ENCODE results near the gene PRKCH.
"Not testable (repeated sequence)": the region's sequence is repeated elsewhere in the genome, so short reads cannot be mapped to it uniquely, and the experiment has no call there.

The PRKCH gene

GRCh38 chr14:61296719-61297502, 24.5 kb upstream of the PRKCH start:
- H3K4me1 Mint-ChIP-seq = peaks cover 56% of the 10 kb centered on the region
- H3K27me3 Mint-ChIP-seq = no peaks in the 10 kb centered on the region
- H3K4me3 Mint-ChIP-seq = peak overlapping the region; percentile 34
- no peaks in the 10 kb centered on the region for H3K9me3 Mint-ChIP-seq
- peaks cover 6% of the 10 kb centered on the region for H3K36me3 Mint-ChIP-seq
- peak overlapping the region; percentile 75 for H3K27ac Mint-ChIP-seq

- Mint-ChIP-seq H3K27ac (peak overlapping the region; percentile 75), H3K4me3 (no peak overlapping the region), H3K4me1 (peaks cover 56% of the 10 kb centered on the region), H3K9me3 (no peaks in the 10 kb centered on the region), H3K36me3 (peaks cover 6% of the 10 kb centered on the region), H3K27me3 (no peaks in the 10 kb centered on the region)
Measured at GRCh38 chr14:61297581-61297980, 23.8 kb upstream of the PRKCH start.

GRCh38 chr14:61298824-61299223, 22.6 kb upstream of the PRKCH start:
- Mint-ChIP-seq H3K36me3 (peaks cover 7% of the 10 kb centered on the region), H3K4me1 (peaks cover 56% of the 10 kb centered on the region), H3K27ac (peak overlapping the region; percentile 38), H3K9me3 (no peaks in the 10 kb centered on the region), H3K4me3 (no peak overlapping the region), H3K27me3 (no peaks in the 10 kb centered on the region)

GRCh38 chr14:61300209-61300608, 21.2 kb upstream of the PRKCH start:
- H3K4me3 Mint-ChIP-seq = no peak overlapping the region
- peaks cover 7% of the 10 kb centered on the region for H3K36me3 Mint-ChIP-seq
- peaks cover 56% of the 10 kb centered on the region for H3K4me1 Mint-ChIP-seq
- H3K27me3 Mint-ChIP-seq = no peaks in the 10 kb centered on the region
- H3K27ac Mint-ChIP-seq = peak overlapping the region; percentile 36
- no peaks in the 10 kb centered on the region for H3K9me3 Mint-ChIP-seq

DNA sequence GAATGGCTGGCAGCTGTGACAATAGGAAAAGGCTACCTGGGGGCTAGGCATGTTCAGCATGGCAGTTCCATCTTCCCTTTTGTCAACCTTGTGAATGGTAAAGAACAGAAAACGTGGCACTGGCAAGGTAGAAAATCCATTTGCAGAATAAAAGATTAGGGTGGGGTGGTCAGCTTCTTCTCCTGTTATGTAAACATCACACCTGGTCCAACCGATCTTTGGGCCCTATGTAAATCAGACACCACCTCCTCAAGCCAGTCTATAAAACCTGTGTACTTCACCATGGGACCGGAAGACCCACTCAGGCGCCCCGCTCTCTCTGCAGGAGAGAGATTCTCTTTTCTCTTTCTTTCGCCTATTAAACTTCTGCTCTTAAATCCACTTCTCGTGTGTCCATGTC, 20.6 kb upstream of the PRKCH start:
- H3K27me3 Mint-ChIP-seq = no peaks in the 10 kb centered on the region
- peaks cover 11% of the 10 kb centered on the region for H3K36me3 Mint-ChIP-seq
- peak overlapping the region; percentile 87 for H3K27ac Mint-ChIP-seq
- peaks cover 4% of the 10 kb centered on the region for H3K9me3 Mint-ChIP-seq
- H3K4me3 Mint-ChIP-seq = no peak overlapping the region
- H3K4me1 Mint-ChIP-seq = peaks cover 55% of the 10 kb centered on the region

DNA sequence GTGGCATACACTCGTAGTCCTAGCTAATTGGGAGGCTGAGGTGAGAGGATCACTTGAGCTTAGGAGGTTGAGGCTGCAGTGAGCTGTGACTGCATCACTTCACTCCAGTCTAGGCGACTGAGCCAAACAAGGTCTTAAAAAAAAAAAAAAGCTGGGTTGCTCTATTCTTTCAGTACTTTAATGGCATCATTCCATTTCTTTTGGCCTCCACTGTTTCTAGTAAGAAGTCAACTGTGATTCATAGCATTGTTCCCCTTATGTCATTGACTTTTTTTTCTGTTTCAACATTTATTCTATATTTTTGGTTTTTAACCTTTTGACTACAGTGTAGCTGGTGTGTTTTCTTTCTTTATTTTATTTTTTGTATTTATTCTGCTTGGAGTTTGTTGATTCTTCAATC, 16.7 kb upstream of the PRKCH start:
- H3K27me3 Mint-ChIP-seq = no peaks in the 10 kb centered on the region
- peaks cover 22% of the 10 kb centered on the region for H3K36me3 Mint-ChIP-seq
- peaks cover 9% of the 10 kb centered on the region for H3K9me3 Mint-ChIP-seq
- peaks cover 31% of the 10 kb centered on the region for H3K4me1 Mint-ChIP-seq
- H3K27ac Mint-ChIP-seq = no peak overlapping the region
- H3K4me3 Mint-ChIP-seq = no peak overlapping the region

GRCh38 chr14:61308198-61308597, 13.2 kb upstream of the PRKCH start:
- H3K4me1 Mint-ChIP-seq = peaks cover 23% of the 10 kb centered on the region
- H3K9me3 Mint-ChIP-seq = peaks cover 14% of the 10 kb centered on the region
- no peaks in the 10 kb centered on the region for H3K27me3 Mint-ChIP-seq
- no peak overlapping the region for H3K4me3 Mint-ChIP-seq
- peaks cover 32% of the 10 kb centered on the region for H3K36me3 Mint-ChIP-seq
- H3K27ac Mint-ChIP-seq = no peak overlapping the region

DNA sequence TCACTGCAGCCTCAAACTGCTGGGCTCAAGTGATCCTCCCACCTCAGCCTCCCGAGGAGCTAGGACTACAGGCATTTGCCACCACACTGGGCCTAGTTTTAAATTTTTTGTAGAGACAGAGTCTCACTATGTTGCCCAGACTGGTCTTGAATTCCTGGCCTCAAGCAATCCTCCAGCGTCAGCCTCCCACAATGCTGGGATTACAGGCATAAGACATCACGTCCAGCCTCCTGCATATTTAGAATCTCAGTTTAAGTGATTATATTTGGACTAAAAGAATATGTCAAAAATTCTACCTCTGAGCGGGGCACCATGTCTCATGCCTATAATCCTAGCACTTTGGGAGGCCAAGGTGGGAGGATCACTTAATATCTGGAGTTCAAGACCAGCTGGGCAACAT, 12.7 kb upstream of the PRKCH start:
- H3K9me3 Mint-ChIP-seq = peaks cover 14% of the 10 kb centered on the region
- H3K27ac Mint-ChIP-seq, H3K4me3 Mint-ChIP-seq, H3K27me3 Mint-ChIP-seq: not testable (repeated sequence)
- peaks cover 31% of the 10 kb centered on the region for H3K36me3 Mint-ChIP-seq
- H3K4me1 Mint-ChIP-seq = peaks cover 23% of the 10 kb centered on the region

DNA sequence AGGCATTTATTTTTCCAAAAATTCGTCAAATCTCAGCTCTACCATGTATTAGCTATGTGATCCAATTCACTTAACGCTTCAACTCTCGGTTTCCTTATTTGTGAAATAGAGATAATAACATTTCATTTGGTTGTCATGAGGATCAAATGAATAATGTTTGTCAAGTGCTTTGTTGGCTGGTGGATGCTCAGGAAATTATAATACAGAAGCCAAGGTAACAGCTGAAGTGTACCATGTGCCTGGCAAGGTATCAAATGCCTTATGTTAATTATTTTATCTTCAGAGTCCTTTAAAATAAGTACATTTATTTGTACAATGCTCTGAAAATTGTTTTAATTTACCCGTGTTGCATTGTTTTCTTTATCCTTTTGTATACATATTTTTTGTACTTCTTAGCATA, 6.1 kb upstream of the PRKCH start:
- peaks cover 6% of the 10 kb centered on the region for H3K4me1 Mint-ChIP-seq

GRCh38 chr14:61319086-61319485, 2.3 kb upstream of the PRKCH start:
- Mint-ChIP-seq H3K27ac (no peak overlapping the region), H3K36me3 (peaks cover 12% of the 10 kb centered on the region), H3K4me3 (no peak overlapping the region), H3K4me1 (peaks cover 1% of the 10 kb centered on the region), H3K27me3 (no peaks in the 10 kb centered on the region), H3K9me3 (peaks cover 8% of the 10 kb centered on the region)

More for the DNA sequence above, 6.1 kb upstream of the PRKCH start:
- Mint-ChIP-seq H3K27ac (no peak overlapping the region), H3K27me3 (no peaks in the 10 kb centered on the region), H3K36me3 (peaks cover 17% of the 10 kb centered on the region), H3K9me3 (peaks cover 13% of the 10 kb centered on the region), H3K4me3 (no peak overlapping the region)

GRCh38 chr14:61319706-61320105, 1.7 kb upstream of the PRKCH start:
- Mint-ChIP-seq H3K27me3 (no peaks in the 10 kb centered on the region), H3K4me1 (peaks cover 5% of the 10 kb centered on the region), H3K27ac (no peak overlapping the region), H3K9me3 (peaks cover 2% of the 10 kb centered on the region), H3K36me3 (peaks cover 11% of the 10 kb centered on the region), H3K4me3 (no peak overlapping the region)

DNA sequence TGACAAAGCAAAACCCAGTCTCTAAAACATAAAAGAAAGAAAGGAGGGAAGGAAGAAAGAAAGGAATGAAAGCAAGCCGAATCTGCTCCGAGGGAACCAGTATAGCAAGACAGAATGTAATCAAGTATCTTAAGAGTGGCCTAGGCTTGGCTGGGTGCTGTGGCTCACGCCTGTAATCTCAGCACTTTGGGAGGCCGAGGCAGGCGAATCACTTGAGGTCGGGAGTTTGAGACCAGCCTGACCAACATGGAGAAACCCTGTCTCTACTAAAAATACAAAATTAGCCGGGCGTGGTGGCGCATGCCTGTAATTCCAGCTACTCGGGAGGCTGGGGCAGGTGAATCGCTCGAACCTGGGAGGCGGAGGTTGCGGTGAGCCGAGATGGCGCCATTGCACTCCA, 1.2 kb upstream of the PRKCH start:
- H3K36me3 Mint-ChIP-seq = peaks cover 11% of the 10 kb centered on the region
- not testable (repeated sequence) for H3K27me3 Mint-ChIP-seq, H3K27ac Mint-ChIP-seq, H3K4me3 Mint-ChIP-seq, H3K9me3 Mint-ChIP-seq, H3K4me1 Mint-ChIP-seq

DNA sequence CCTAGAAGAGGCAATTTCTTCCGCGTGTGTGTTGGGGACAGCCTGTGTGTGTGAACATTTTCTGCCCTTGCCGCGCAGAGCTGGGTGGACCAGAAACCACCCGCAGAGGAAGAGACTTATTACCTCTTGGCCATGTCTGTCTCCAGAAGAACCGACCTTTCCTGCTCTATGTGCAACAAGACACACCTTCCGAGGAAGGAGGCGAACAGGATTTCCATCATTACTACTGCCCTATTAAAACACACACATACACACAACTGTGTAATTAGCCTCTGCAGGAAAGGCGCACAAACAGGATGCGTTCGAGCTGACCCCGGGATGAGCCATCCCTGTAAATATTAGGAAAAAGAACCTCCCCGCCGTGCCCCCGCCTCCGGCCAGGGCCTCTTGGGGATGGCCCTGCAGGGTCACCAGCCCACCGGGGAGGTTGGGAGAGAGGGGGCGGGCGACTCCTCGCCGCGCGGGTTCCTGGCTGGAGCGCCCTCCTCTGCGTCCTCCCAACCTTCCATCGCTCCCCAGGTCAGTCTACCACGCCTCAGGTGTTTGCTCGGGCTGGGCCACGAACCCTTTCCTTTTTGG, 484 bp upstream of the PRKCH start:
- Mint-ChIP-seq H3K27me3 (no peaks in the 10 kb centered on the region), H3K4me3 (peak overlapping the region; percentile 53)

GRCh38 chr14:61322011-61322798, 826 bp downstream of the PRKCH start:
- H3K27ac Mint-ChIP-seq = peak overlapping the region; percentile 95
- no peaks in the 10 kb centered on the region for H3K9me3 Mint-ChIP-seq
- peaks cover 30% of the 10 kb centered on the region for H3K4me1 Mint-ChIP-seq
- peaks cover 22% of the 10 kb centered on the region for H3K36me3 Mint-ChIP-seq
- H3K27me3 Mint-ChIP-seq = no peaks in the 10 kb centered on the region
- peak overlapping the region; percentile 95 for H3K4me3 Mint-ChIP-seq

More for the DNA sequence above, 484 bp upstream of the PRKCH start:
- no peaks in the 10 kb centered on the region for H3K9me3 Mint-ChIP-seq
- H3K4me1 Mint-ChIP-seq = peaks cover 17% of the 10 kb centered on the region
- H3K27ac Mint-ChIP-seq = peak overlapping the region; percentile 4
- H3K36me3 Mint-ChIP-seq = peaks cover 14% of the 10 kb centered on the region

GRCh38 chr14:61322799-61323290, 1.5 kb downstream of the PRKCH start:
- H3K27ac Mint-ChIP-seq = peak overlapping the region; percentile 95

GRCh38 chr14:61323970-61324369, 2.6 kb downstream of the PRKCH start:
- H3K27ac Mint-ChIP-seq = peak overlapping the region; percentile 95
- no peaks in the 10 kb centered on the region for H3K9me3 Mint-ChIP-seq
- H3K36me3 Mint-ChIP-seq = peaks cover 28% of the 10 kb centered on the region
- peaks cover 45% of the 10 kb centered on the region for H3K4me1 Mint-ChIP-seq
- H3K4me3 Mint-ChIP-seq = peak overlapping the region; percentile 95
- H3K27me3 Mint-ChIP-seq = no peaks in the 10 kb centered on the region

More at GRCh38 chr14:61322799-61323290, 1.5 kb downstream of the PRKCH start:
- Mint-ChIP-seq H3K27me3 (no peaks in the 10 kb centered on the region), H3K9me3 (no peaks in the 10 kb centered on the region), H3K4me3 (peak overlapping the region; percentile 95), H3K36me3 (peaks cover 24% of the 10 kb centered on the region), H3K4me1 (peaks cover 35% of the 10 kb centered on the region)

Data from activated naive CD4-positive, alpha-beta T cell treated with anti-CD3 and anti-CD28 coated beads, Interleukin-2, amount 50 U/mL, for 24 hours (primary cell).